ENCODE data around the gene MT1E. TPM values are rescaled to one million over a fixed set of nuclear protein-coding genes. Genes with fewer than 3 reads are reported as not detected.

The MT1E gene
- total and polyA plus RNA-seq, 2 of the 13 experiments (the other 11 are each of a cell fraction or from before 2014, with no cell fraction given) = 110 to 1,072 TPM

DNA sequence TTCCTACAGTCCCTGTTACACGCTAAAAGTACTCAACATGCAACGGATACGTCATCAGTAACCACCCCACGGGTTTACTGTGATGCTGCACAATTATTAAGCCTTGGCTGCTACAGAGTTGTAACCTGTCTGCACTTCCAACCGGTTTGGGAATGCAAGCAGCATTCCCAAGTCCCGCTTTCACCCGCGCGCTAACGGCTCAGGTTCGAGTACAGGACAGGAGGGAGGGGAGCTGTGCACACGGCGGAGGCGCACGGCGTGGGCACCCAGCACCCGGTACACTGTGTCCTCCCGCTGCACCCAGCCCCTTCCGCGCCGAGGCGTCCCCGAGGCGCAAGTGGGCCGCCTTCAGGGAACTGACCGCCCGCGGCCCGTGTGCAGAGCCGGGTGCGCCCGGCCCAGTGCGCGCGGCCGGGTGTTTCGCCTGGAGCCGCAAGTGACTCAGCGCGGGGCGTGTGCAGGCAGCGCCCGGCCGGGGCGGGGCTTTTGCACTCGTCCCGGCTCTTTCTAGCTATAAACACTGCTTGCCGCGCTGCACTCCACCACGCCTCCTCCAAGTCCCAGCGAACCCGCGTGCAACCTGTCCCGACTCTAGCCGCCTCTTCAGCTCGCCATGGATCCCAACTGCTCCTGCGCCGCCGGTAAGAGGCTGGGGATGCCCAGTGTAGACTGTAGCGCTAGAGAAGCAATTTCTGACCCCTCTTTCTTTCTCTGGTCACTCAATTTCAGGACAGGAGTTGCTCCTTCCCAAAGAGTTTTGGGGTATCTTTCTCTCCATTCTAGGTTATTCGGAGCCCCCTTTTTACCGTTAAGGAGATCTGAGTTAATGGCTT lies 17.3 kb upstream of the MT1E start, which contains the start of gene MT2A (continued):
- TF ChIP-seq ZNF737 (CRISPR knock-in tag; IDR thresholded peaks at IDR 0.05; ENCODE audit: borderline replicate concordance) (no peak), DPF2 (CRISPR knock-in tag; IDR thresholded peaks at IDR 0.05; ENCODE audit: borderline replicate concordance, low read depth) (0 out of 2 replicates have a peak, but pooled peaks have one; percentile 17), GATA4 (IDR thresholded peaks at IDR 0.05; ENCODE audit: borderline replicate concordance, low read depth) (peak; percentile 52; the same call in 1 of the 2 replicates), HNRNPLL (IDR thresholded peaks at IDR 0.05; ENCODE audit: low read depth, low read length, poor library complexity, severe bottlenecking) (peak; percentile 88), SALL2 (CRISPR knock-in tag; IDR thresholded peaks at IDR 0.05) (peak; percentile 96), HOXA7 (CRISPR knock-in tag; IDR thresholded peaks at IDR 0.05) (0 out of 2 replicates have a peak, but pooled peaks have one; percentile 69), ZNF788 (CRISPR knock-in tag; IDR thresholded peaks at IDR 0.05; ENCODE audit: borderline replicate concordance) (peak; percentile 92), ZNF33A (CRISPR knock-in tag; IDR thresholded peaks at IDR 0.05; ENCODE audit: borderline replicate concordance) (no peak), ZNF30 (CRISPR knock-in tag; IDR thresholded peaks at IDR 0.05) (no peak), IKZF1 (IDR thresholded peaks at IDR 0.05) (no peak), ZNF879 (CRISPR knock-in tag; IDR thresholded peaks at IDR 0.05) (no peak; the same call in 1 of the 2 replicates)
- TF ChIP-seq, protein P1, sequence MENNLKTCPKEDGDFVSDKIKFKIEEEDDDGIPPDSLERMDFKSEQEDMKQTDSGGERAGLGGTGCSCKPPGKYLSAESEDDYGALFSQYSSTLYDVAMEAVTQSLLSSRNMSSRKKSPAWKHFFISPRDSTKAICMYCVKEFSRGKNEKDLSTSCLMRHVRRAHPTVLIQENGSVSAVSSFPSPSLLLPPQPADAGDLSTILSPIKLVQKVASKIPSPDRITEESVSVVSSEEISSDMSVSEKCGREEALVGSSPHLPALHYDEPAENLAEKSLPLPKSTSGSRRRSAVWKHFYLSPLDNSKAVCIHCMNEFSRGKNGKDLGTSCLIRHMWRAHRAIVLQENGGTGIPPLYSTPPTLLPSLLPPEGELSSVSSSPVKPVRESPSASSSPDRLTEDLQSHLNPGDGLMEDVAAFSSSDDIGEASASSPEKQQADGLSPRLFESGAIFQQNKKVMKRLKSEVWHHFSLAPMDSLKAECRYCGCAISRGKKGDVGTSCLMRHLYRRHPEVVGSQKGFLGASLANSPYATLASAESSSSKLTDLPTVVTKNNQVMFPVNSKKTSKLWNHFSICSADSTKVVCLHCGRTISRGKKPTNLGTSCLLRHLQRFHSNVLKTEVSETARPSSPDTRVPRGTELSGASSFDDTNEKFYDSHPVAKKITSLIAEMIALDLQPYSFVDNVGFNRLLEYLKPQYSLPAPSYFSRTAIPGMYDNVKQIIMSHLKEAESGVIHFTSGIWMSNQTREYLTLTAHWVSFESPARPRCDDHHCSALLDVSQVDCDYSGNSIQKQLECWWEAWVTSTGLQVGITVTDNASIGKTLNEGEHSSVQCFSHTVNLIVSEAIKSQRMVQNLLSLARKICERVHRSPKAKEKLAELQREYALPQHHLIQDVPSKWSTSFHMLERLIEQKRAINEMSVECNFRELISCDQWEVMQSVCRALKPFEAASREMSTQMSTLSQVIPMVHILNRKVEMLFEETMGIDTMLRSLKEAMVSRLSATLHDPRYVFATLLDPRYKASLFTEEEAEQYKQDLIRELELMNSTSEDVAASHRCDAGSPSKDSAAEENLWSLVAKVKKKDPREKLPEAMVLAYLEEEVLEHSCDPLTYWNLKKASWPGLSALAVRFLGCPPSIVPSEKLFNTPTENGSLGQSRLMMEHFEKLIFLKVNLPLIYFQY (CRISPR knock-in tag; IDR thresholded peaks at IDR 0.05; ENCODE audit: borderline replicate concordance) = peak; percentile 94; the same call in 1 of the 2 replicates
- TF ChIP-seq, protein P2, sequence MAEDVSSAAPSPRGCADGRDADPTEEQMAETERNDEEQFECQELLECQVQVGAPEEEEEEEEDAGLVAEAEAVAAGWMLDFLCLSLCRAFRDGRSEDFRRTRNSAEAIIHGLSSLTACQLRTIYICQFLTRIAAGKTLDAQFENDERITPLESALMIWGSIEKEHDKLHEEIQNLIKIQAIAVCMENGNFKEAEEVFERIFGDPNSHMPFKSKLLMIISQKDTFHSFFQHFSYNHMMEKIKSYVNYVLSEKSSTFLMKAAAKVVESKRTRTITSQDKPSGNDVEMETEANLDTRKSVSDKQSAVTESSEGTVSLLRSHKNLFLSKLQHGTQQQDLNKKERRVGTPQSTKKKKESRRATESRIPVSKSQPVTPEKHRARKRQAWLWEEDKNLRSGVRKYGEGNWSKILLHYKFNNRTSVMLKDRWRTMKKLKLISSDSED (CRISPR knock-in tag; IDR thresholded peaks at IDR 0.05) = no peak
- TF ChIP-seq, protein P3, sequence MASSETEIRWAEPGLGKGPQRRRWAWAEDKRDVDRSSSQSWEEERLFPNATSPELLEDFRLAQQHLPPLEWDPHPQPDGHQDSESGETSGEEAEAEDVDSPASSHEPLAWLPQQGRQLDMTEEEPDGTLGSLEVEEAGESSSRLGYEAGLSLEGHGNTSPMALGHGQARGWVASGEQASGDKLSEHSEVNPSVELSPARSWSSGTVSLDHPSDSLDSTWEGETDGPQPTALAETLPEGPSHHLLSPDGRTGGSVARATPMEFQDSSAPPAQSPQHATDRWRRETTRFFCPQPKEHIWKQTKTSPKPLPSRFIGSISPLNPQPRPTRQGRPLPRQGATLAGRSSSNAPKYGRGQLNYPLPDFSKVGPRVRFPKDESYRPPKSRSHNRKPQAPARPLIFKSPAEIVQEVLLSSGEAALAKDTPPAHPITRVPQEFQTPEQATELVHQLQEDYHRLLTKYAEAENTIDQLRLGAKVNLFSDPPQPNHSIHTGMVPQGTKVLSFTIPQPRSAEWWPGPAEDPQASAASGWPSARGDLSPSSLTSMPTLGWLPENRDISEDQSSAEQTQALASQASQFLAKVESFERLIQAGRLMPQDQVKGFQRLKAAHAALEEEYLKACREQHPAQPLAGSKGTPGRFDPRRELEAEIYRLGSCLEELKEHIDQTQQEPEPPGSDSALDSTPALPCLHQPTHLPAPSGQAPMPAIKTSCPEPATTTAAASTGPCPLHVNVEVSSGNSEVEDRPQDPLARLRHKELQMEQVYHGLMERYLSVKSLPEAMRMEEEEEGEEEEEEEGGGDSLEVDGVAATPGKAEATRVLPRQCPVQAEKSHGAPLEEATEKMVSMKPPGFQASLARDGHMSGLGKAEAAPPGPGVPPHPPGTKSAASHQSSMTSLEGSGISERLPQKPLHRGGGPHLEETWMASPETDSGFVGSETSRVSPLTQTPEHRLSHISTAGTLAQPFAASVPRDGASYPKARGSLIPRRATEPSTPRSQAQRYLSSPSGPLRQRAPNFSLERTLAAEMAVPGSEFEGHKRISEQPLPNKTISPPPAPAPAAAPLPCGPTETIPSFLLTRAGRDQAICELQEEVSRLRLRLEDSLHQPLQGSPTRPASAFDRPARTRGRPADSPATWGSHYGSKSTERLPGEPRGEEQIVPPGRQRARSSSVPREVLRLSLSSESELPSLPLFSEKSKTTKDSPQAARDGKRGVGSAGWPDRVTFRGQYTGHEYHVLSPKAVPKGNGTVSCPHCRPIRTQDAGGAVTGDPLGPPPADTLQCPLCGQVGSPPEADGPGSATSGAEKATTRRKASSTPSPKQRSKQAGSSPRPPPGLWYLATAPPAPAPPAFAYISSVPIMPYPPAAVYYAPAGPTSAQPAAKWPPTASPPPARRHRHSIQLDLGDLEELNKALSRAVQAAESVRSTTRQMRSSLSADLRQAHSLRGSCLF (CRISPR knock-in tag; IDR thresholded peaks at IDR 0.05; ENCODE audit: borderline replicate concordance) = no peak

All from HepG2 (cell line).